ENCODE measurements around the gene C10orf143.

DNA sequence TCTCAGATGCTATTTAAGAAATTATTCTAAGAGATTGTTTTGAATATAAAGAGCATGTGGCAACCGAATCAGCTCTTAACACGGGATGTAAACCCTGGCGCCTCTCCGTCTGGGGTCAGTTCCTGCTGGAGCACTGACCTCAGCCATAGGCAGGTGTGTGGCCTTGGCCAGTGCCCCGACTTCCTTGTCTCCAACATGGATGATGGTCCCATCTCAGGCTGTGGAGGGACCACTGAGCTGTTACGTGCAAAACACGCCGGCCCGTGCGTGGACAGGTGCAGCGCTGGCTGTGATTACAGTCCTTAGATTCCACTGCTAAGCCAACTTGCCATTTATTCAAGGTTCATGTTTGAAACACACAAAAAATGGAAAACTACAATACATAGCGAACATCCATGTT lies 59.9 kb downstream of the C10orf143 start:
- TF ChIP-seq, protein P1, sequence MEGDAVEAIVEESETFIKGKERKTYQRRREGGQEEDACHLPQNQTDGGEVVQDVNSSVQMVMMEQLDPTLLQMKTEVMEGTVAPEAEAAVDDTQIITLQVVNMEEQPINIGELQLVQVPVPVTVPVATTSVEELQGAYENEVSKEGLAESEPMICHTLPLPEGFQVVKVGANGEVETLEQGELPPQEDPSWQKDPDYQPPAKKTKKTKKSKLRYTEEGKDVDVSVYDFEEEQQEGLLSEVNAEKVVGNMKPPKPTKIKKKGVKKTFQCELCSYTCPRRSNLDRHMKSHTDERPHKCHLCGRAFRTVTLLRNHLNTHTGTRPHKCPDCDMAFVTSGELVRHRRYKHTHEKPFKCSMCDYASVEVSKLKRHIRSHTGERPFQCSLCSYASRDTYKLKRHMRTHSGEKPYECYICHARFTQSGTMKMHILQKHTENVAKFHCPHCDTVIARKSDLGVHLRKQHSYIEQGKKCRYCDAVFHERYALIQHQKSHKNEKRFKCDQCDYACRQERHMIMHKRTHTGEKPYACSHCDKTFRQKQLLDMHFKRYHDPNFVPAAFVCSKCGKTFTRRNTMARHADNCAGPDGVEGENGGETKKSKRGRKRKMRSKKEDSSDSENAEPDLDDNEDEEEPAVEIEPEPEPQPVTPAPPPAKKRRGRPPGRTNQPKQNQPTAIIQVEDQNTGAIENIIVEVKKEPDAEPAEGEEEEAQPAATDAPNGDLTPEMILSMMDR (IDR thresholded peaks at IDR 0.05 in 4 of 5, conservative IDR thresholded peaks at IDR 0.05 in 1 of 5) = no peak
- TF ChIP-seq POLR2A (IDR thresholded peaks at IDR 0.05) = no peak
